Fibroblast of lung (primary cell): ENCODE data around the gene FAM209B. TPM values are rescaled to one million over a fixed set of nuclear protein-coding genes. Genes with fewer than 3 reads are reported as not detected.

Experiments used
- DNase-seq, 2 donors: peaks; one replicate each; pipeline versions ENCODE4 v3.0.0 to v3.0.0-alpha.2; 2010; ENCODE audit warnings: low read depth in 2 of 2
- H2AFZ ChIP-seq: 2 replicates; pipeline ENCODE4 v1.5.1; 2012; ENCODE audit warnings: low read length, control low read depth, inconsistent platforms
- H3K27ac ChIP-seq: 2 replicates; pipeline ENCODE4 v1.5.1; 2011; ENCODE audit warnings: low read length, control low read depth; ENCODE audit not compliant: insufficient read depth
- H3K27me3 ChIP-seq: 2 replicates; pipeline ENCODE4 v1.5.1; 2011; ENCODE audit warnings: mild to moderate bottlenecking, low read length; ENCODE audit not compliant: control insufficient read depth, insufficient read depth
- H3K36me3 ChIP-seq: 2 replicates; pipeline ENCODE4 v1.5.1; 2011; ENCODE audit warnings: low read length; ENCODE audit not compliant: control insufficient read depth, insufficient read depth
- H3K4me1 ChIP-seq: 2 replicates; pipeline ENCODE4 v1.5.1; 2011; ENCODE audit warnings: low read length; ENCODE audit not compliant: control insufficient read depth, insufficient read depth; ENCODE audit errors: extremely low read depth
- H3K4me2 ChIP-seq: 2 replicates; pipeline ENCODE4 v1.5.1; 2011; ENCODE audit warnings: low read length, control low read depth; ENCODE audit not compliant: insufficient read depth; ENCODE audit errors: extremely low read depth
- H3K4me3 ChIP-seq, 4 experiments: fragments of 200-600 bp in 1 of 4; sonication (generic) in 1 of 4; replicated peaks in 1 of 4; 2 replicates each; pipeline ENCODE4 v1.5.1; 2011 to 2016; ENCODE audit warnings: low read length in 4 of 4, low read depth in 3 of 4, mild to moderate bottlenecking in 3 of 4, control low read depth in 2 of 4, inconsistent platforms in 1 of 4, mixed read lengths in 1 of 4; ENCODE audit not compliant: insufficient read depth in 1 of 4; ENCODE audit errors: control extremely low read depth in 1 of 4
- H3K79me2 ChIP-seq: 2 replicates; pipeline ENCODE4 v1.5.1; 2012; ENCODE audit warnings: mild to moderate bottlenecking, low read length, inconsistent platforms; ENCODE audit not compliant: control insufficient read depth, insufficient read depth
- H3K9ac ChIP-seq: 2 replicates; pipeline ENCODE4 v1.5.1; 2011; ENCODE audit warnings: mild to moderate bottlenecking, low read length, control low read depth; ENCODE audit not compliant: insufficient read depth
- H3K9me3 ChIP-seq: 2 replicates; pipeline ENCODE4 v1.5.1; 2012; ENCODE audit warnings: low read depth, low read length; ENCODE audit not compliant: control insufficient read depth, insufficient read depth
- H4K20me1 ChIP-seq: 2 replicates; pipeline ENCODE4 v1.5.1; 2011; ENCODE audit warnings: low read length; ENCODE audit not compliant: control insufficient read depth, insufficient read depth; ENCODE audit errors: extremely low read depth
- EZH2 ChIP-seq: IDR thresholded peaks from 2 replicates; pipeline ENCODE4 v1.5.1; 2012; ENCODE audit warnings: low read length, control low read depth, mild to moderate bottlenecking; ENCODE audit errors: missing control alignments
- polyA plus RNA-seq, 2 donors: library from polyadenylated mRNA; depleted of rRNA in 1 of 2; stranded (reverse) in 1 of 2; unstranded in 1 of 2; fragments of >200 nt; gene quantifications; 2 replicates each; pipeline ENCODE4 v1.2.1, GENCODE V29; 2011 to 2012; ENCODE audit warnings: missing spikeins in 1 of 2
- total RNA-seq: library from RNA; depleted of rRNA; stranded (reverse); fragments of >200 nt; gene quantifications from 2 replicates; pipeline ENCODE4 v1.2.1, GENCODE V29; 2014
- TF ChIP-seq, protein P1 (sequence below), 2 donors: IDR thresholded peaks in 1 of 2; conservative IDR thresholded peaks in 1 of 2; 1 replicate in 1 of 2; 2 replicates in 1 of 2; pipeline ENCODE4 v1.5.1; 2011 to 2012; ENCODE audit warnings: low read length in 2 of 2, control low read depth in 1 of 2, inconsistent platforms in 1 of 2, low read depth in 1 of 2, mild to moderate bottlenecking in 1 of 2

Gene FAM209B
- total and polyA plus RNA-seq, 2 donors (not counting 1 experiment from before 2014, with no cell fraction given): 0.18 TPM; not detected in 1

DNA sequence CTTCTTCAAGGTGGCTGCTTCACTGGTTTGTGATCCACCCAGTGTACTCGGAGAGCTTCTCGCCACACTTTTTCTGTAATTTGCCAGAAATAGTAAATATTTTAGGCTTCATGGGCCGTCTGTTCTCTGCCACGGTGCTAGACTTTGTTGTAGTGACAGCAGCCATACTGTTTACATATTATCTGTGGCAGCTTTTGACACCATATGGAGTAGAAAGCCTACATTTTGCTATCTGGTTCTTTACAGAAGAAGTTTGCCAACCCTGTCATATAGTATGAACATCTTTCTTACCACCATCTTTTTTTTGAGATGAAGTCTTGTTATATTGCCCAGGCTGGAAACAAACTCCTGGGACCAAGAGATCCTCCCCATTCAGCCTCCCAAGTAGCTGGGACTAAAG lies 32.5 kb downstream of the FAM209B start:
- H3K9ac ChIP-seq: no peak overlapping the region
- no peak for DNase-seq
- no peak overlapping the region for H3K27ac ChIP-seq
- no peak overlapping the region for H3K4me3 ChIP-seq
- no peaks in the 10 kb centered on the region for H3K27me3 ChIP-seq
- no peaks in the 10 kb centered on the region for H3K4me1 ChIP-seq
- no peak overlapping the region for H3K4me2 ChIP-seq
- no peaks in the 10 kb centered on the region for H3K79me2 ChIP-seq
- no peaks in the 10 kb centered on the region for H4K20me1 ChIP-seq
- no peaks in the 10 kb centered on the region for H3K9me3 ChIP-seq
- no peak for TF ChIP-seq EZH2
- TF ChIP-seq, protein P1, sequence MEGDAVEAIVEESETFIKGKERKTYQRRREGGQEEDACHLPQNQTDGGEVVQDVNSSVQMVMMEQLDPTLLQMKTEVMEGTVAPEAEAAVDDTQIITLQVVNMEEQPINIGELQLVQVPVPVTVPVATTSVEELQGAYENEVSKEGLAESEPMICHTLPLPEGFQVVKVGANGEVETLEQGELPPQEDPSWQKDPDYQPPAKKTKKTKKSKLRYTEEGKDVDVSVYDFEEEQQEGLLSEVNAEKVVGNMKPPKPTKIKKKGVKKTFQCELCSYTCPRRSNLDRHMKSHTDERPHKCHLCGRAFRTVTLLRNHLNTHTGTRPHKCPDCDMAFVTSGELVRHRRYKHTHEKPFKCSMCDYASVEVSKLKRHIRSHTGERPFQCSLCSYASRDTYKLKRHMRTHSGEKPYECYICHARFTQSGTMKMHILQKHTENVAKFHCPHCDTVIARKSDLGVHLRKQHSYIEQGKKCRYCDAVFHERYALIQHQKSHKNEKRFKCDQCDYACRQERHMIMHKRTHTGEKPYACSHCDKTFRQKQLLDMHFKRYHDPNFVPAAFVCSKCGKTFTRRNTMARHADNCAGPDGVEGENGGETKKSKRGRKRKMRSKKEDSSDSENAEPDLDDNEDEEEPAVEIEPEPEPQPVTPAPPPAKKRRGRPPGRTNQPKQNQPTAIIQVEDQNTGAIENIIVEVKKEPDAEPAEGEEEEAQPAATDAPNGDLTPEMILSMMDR (conservative IDR thresholded peaks at IDR 0.05 in 1 of 2, IDR thresholded peaks at IDR 0.05 in 1 of 2; ENCODE audit: low read depth in 1 of 2, low read length in 2 of 2): no peak
- H2AFZ ChIP-seq: no peak overlapping the region
- no peaks in the 10 kb centered on the region for H3K36me3 ChIP-seq

DNA sequence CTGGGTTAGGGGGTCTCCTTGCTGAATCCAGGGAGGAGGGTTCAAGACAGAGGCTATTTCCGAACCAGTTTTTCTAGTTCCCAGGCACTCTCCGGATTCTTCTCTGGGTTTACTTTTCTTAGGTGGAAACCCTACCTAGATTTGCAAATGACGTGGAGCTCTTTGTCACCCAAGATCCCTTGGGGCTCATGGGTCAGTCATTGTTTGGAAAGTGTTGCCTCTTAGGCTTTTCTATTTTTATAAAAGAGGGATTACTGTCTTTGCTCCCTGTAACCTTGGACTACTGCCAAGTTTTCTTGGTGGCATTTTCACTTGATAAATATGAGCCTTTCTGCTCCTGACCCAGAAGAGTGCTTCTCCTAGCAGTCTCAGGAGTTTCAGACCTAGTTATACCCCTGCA lies 33.6 kb downstream of the FAM209B start:
- H3K79me2 ChIP-seq: no peaks in the 10 kb centered on the region
- H3K4me2 ChIP-seq: no peak overlapping the region
- H2AFZ ChIP-seq: no peak overlapping the region
- H3K27ac ChIP-seq: no peak overlapping the region
- no peaks in the 10 kb centered on the region for H4K20me1 ChIP-seq
- H3K4me1 ChIP-seq: no peaks in the 10 kb centered on the region
- no peak for DNase-seq
- no peak overlapping the region for H3K4me3 ChIP-seq
- TF ChIP-seq, protein P1 (conservative IDR thresholded peaks at IDR 0.05 in 1 of 2, IDR thresholded peaks at IDR 0.05 in 1 of 2; ENCODE audit: low read depth in 1 of 2, low read length in 2 of 2): no peak
- TF ChIP-seq EZH2: no peak
- no peaks in the 10 kb centered on the region for H3K9me3 ChIP-seq
- H3K27me3 ChIP-seq: no peaks in the 10 kb centered on the region
- H3K9ac ChIP-seq: no peak overlapping the region
- H3K36me3 ChIP-seq: no peaks in the 10 kb centered on the region

DNA sequence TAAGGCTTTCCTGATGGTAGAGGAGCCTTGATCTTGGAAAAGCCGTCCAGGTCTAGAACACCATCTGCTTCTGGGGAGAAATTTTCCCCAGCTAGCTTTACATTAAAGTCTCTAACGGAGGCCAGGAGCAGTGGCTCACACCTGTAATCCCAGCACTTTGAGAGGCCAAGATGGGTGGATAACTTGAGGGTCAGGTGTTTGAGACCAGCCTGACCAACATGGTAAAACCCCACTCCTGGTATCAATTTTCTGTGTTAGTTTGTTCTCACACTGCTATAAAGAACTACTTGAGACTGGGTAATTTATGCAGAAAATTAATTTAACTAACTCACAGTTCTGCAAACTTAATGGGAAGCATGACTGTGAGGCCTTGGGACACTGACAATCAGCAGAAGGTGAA lies 37.8 kb downstream of the FAM209B start:
- Histone ChIP-seq H3K4me3 (no peak overlapping the region), H3K4me2 (no peak overlapping the region), H2AFZ (no peak overlapping the region), H3K27me3 (no peaks in the 10 kb centered on the region), H3K36me3 (no peaks in the 10 kb centered on the region), H3K9ac (no peak overlapping the region), H4K20me1 (no peaks in the 10 kb centered on the region), H3K4me1 (no peaks in the 10 kb centered on the region), H3K27ac (no peak overlapping the region), H3K9me3 (no peaks in the 10 kb centered on the region), H3K79me2 (no peaks in the 10 kb centered on the region)
- TF ChIP-seq, protein P1 (conservative IDR thresholded peaks at IDR 0.05 in 1 of 2, IDR thresholded peaks at IDR 0.05 in 1 of 2; ENCODE audit: low read depth in 1 of 2, low read length in 2 of 2): no peak
- TF ChIP-seq EZH2: no peak
- no peak for DNase-seq
